Esophagus muscularis mucosa (tissue), 4 donors: ENCODE results near the gene TTYH2. TPM values are rescaled to one million over a fixed set of nuclear protein-coding genes. Genes with fewer than 3 reads are reported as not detected.

Experiments used
- DNase-seq: peaks from one replicate; pipeline ENCODE4 v3.0.0-alpha.2; 2017; ENCODE audit errors: extremely low spot score
- H3K27ac ChIP-seq, 4 donors: fragments of 200-600 bp; sonication (generic); replicated peaks in 1 of 4; 1 replicate in 3 of 4; 2 replicates in 1 of 4; pipeline ENCODE4 v1.5.1; 2016 to 2019; ENCODE audit warnings: mild to moderate bottlenecking in 1 of 4
- H3K27me3 ChIP-seq, 4 donors: fragments of 200-600 bp; sonication (generic); one replicate each; pipeline versions ENCODE4 v1.5.1 to v1.6.0; 2016 to 2019
- H3K36me3 ChIP-seq, 4 donors: fragments of 200-600 bp; sonication (generic); one replicate each; pipeline ENCODE4 v1.5.1; 2016 to 2019
- H3K4me1 ChIP-seq, 4 donors: fragments of 200-600 bp; sonication (generic); one replicate each; pipeline ENCODE4 v1.5.1; 2016 to 2019
- H3K4me3 ChIP-seq, 4 donors: fragments of 200-600 bp; sonication (generic); 1 replicate in 2 of 4; 2 replicates in 2 of 4; pipeline ENCODE4 v1.5.1; 2016 to 2019; ENCODE audit warnings: mild to moderate bottlenecking in 4 of 4, moderate library complexity in 1 of 4
- H3K9me3 ChIP-seq, 4 donors: fragments of 200-600 bp; sonication (generic); 1 replicate in 3 of 4; 2 replicates in 1 of 4; pipeline ENCODE4 v1.5.1; 2016 to 2019
- EP300 ChIP-seq: sonication (generic); formaldehyde crosslinking; IDR thresholded peaks from one replicate; pipeline ENCODE4 v1.6.1; 2017; ENCODE audit warnings: antibody characterized with exemption
- POLR2A ChIP-seq: fragments of 450-650 bp; IDR thresholded peaks from one replicate; pipeline ENCODE4 v1.6.1; 2017; ENCODE audit warnings: antibody characterized with exemption, moderate library complexity, mild to moderate bottlenecking, low read depth
- POLR2AphosphoS5 ChIP-seq, 2 donors: sonication (generic); formaldehyde crosslinking; IDR thresholded peaks; one replicate each; pipeline ENCODE4 v1.6.1; 2017; ENCODE audit warnings: antibody characterized with exemption in 2 of 2
- WGBS: methylation state at CpG from one replicate; pipeline ENCODE4 v1.1.5; 2018; 5-methylcytosine and 5-hydroxymethylcytosine counted together
- intact Hi-C: fragments of 100-400 bp; cut with DNase I; formaldehyde crosslinking; loops from one replicate; pipeline ENCODE4 v1.15.1; 2023
- total RNA-seq, 4 donors: library from RNA; depleted of rRNA; stranded (reverse); fragments of >200 nt; gene quantifications; one replicate each; pipeline versions ENCODE4 v1.1.0 to v1.2.1, GENCODE V29; 2016
- TF ChIP-seq, protein P1 (sequence below), 3 experiments: fragments of 200-600 bp in 2 of 3; fragments of 450-650 bp in 1 of 3; sonication (generic) in 2 of 3; IDR thresholded peaks; one replicate each; pipeline ENCODE4 v1.5.1; 2017 to 2019; ENCODE audit warnings: antibody characterized with exemption in 3 of 3, mild to moderate bottlenecking in 2 of 3, moderate library complexity in 1 of 3

Gene TTYH2
- total RNA-seq, 4 donors from 2014 or later: 5.8 to 11.3 (median 7.9) TPM

DNA sequence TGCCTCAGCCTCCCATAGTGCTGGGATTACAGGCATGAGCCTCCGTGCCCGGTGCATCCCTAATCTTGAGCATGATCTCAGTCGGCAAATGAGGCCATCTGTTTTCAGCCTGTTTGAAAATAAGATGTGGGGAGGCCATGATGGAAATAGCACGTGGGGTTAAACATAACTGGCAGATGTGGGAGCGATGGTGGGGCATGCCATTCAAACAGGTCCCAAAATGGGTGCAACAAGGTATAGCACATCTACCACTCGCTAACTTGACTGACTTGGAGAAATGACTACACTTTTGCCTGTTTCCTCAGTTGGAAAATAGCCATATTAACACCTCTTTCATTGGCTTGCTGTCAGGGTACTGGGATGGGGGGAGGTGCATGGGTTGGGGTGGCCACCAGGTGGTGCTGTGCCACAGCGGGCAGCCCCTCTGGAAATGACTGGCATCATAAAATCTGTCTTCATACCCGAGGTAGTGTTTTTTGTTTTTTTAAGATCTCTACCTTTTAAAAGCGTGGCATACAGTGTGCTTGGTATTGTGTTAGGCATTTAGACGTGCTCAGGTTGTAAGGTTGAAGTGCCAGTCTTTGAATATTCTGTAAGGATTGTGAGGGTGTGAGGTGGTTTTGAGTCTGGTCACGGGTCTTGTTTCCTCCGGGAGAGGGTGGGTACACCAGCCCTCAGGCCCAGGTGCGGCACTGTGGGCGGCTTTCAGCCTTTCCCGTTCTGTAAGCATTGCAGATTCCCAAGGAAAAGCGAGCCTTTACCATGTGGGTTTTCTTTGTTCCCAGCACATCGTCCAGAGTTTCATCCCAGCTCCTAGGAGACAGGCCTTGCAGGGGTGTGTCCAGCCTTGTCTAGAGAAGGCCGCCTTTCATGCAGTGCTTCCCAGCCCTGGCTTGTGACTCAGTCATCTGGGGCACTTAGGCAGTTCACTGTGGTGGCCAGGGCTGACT, 2.9 kb upstream of the TTYH2 start:
- no peak for DNase-seq
- WGBS: 45% methylated on average over 16 of the region's 18 CpGs
- TF ChIP-seq POLR2AphosphoS5 (IDR thresholded peaks at IDR 0.05): peak; percentile 14 to 53
- no peak for TF ChIP-seq POLR2A
- TF ChIP-seq, protein P1, sequence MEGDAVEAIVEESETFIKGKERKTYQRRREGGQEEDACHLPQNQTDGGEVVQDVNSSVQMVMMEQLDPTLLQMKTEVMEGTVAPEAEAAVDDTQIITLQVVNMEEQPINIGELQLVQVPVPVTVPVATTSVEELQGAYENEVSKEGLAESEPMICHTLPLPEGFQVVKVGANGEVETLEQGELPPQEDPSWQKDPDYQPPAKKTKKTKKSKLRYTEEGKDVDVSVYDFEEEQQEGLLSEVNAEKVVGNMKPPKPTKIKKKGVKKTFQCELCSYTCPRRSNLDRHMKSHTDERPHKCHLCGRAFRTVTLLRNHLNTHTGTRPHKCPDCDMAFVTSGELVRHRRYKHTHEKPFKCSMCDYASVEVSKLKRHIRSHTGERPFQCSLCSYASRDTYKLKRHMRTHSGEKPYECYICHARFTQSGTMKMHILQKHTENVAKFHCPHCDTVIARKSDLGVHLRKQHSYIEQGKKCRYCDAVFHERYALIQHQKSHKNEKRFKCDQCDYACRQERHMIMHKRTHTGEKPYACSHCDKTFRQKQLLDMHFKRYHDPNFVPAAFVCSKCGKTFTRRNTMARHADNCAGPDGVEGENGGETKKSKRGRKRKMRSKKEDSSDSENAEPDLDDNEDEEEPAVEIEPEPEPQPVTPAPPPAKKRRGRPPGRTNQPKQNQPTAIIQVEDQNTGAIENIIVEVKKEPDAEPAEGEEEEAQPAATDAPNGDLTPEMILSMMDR (IDR thresholded peaks at IDR 0.05): peak in 2 of 3 experiments; percentile 95
- no peak for TF ChIP-seq EP300
- H3K27ac ChIP-seq: peak overlapping the region in 1 of 4 donors; percentile 16
- peaks cover 60 to 88% (median 81%) of the 10 kb centered on the region in 4 donors for H3K4me1 ChIP-seq
- H3K27me3 ChIP-seq: no peaks in the 10 kb centered on the region
- H3K36me3 ChIP-seq: peaks cover 28 to 57% (median 46%) of the 10 kb centered on the region in 4 donors
- intact Hi-C loops: loop anchor here (5.0 kb wide), 2 partner anchors 152 to 242 kb away; partner anchors contain the start of gene BTBD17
- peak overlapping the region in 1 of 4 donors; percentile 60 for H3K4me3 ChIP-seq
- no peaks in the 10 kb centered on the region for H3K9me3 ChIP-seq

DNA sequence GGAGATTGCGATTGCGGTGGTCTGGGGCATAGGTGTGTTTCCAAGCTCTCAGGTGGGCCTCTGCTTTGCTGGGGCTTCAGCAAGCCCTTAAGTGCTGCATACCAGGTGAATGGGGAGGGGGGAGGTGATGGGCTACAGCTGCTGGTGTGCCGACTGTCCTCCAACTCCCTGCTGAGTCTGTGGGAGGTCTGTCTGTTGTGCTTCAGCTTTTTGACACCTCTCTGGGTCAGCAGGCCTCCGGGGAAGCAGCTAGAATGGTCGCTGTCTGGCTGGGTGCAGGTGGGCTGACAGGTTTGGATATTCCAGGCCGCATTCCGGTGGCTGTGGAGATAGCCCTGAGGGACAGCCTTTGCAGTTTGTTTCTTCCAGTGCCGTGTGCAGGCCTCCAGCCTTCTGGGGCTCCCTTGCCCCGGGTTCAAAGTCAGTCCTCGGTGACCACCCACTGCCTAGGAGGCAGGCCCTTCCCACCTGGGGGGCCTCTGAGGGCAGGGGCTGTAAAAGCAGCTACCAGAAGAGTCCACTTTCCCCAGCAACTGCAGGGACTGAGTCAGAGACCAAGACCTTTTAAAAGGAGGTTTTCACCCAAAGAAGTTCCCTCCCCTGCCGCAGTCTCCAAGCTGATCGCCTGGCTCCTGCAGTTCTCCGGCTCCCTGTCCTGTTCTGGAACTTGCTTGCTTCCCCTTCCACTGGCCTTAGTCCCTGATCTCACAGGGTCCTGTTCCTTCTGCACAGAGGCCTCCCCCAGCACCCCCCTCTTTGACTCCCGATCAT, 2.0 kb upstream of the TTYH2 start:
- Histone ChIP-seq H3K36me3 (peaks cover 28 to 48% (median 38%) of the 10 kb centered on the region in 4 donors), H3K4me1 (peaks cover 51 to 88% (median 74%) of the 10 kb centered on the region in 4 donors), H3K27ac (peak overlapping the region in 2 of 4 donors; percentile 16 to 81), H3K9me3 (no peaks in the 10 kb centered on the region), H3K4me3 (peak overlapping the region; percentile 60 to 73 (median 62)), H3K27me3 (no peaks in the 10 kb centered on the region)
- TF ChIP-seq, protein P1 (IDR thresholded peaks at IDR 0.05): no peak
- TF ChIP-seq EP300: no peak
- TF ChIP-seq POLR2A: no peak
- TF ChIP-seq POLR2AphosphoS5 (IDR thresholded peaks at IDR 0.05): no peak
- WGBS: 64% methylated on average over 7 of the region's 14 CpGs
- no peak for DNase-seq
- intact Hi-C loops: loop anchor here (5.0 kb wide), 2 partner anchors 151 to 241 kb away; partner anchors contain the start of gene BTBD17

GRCh38 chr17:74211912-74212208, 1.5 kb upstream of the TTYH2 start:
- peaks cover 28 to 43% (median 34%) of the 10 kb centered on the region in 4 donors for H3K36me3 ChIP-seq
- no peaks in the 10 kb centered on the region for H3K27me3 ChIP-seq
- peaks cover 48 to 88% (median 69%) of the 10 kb centered on the region in 4 donors for H3K4me1 ChIP-seq
- H3K4me3 ChIP-seq: peak overlapping the region; percentile 60 to 73 (median 62)
- no peak for TF ChIP-seq EP300
- TF ChIP-seq POLR2AphosphoS5 (IDR thresholded peaks at IDR 0.05): no peak
- TF ChIP-seq, protein P1 (IDR thresholded peaks at IDR 0.05): no peak
- TF ChIP-seq POLR2A: no peak
- H3K27ac ChIP-seq: peak overlapping the region in 2 of 4 donors; percentile 81 to 86
- H3K9me3 ChIP-seq: no peaks in the 10 kb centered on the region
- no peak for DNase-seq
- WGBS: 39% methylated on average over 8 of the region's 8 CpGs
- intact Hi-C loops: loop anchor here (5.0 kb wide), 2 partner anchors 150 to 240 kb away; partner anchors contain the start of gene BTBD17

DNA sequence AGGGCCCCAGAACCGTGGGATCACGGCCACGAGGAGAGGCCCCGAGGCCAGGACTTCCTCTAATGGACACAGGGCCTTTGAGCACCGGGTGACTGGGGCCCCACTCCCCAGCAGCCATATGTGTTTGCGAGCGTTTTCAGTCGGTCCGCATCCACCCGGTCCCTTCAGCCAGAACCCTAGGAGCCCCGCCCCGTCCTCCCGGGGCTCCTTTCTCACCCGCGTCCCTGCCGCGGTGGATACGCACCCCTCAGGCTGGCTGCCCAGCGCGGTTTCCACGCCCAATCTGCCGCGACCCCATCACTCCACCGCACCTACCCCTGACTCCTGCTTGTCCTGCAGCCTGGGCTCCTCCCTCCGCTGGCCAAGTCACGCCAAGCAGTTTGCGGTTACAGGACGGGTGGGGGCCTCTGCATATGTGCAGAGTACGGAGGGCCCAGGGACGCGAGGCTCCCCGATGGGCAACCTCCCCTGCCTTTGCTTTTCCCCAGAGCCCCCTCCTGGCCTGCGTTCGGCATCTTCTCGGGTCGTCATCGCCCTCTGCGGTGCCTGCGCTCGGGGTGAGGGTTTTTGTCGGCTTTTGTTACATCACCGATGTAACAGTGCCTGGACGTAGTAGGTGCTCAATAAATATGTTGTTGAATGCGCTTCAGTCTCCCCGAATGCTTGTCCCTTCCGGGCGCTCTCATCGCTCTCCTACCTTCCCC, 1.0 kb upstream of the TTYH2 start:
- 20% methylated on average over 44 of the region's 48 CpGs for WGBS
- Histone ChIP-seq H3K27me3 (no peaks in the 10 kb centered on the region), H3K9me3 (no peaks in the 10 kb centered on the region), H3K27ac (peak overlapping the region; percentile 77 to 86 (median 82)), H3K36me3 (peaks cover 27 to 38% (median 29%) of the 10 kb centered on the region in 4 donors), H3K4me1 (peaks cover 48 to 86% (median 64%) of the 10 kb centered on the region in 4 donors), H3K4me3 (peak overlapping the region; percentile 60 to 73 (median 62))
- intact Hi-C loops: loop anchor here (5.0 kb wide), 2 partner anchors 150 to 240 kb away; partner anchors contain the start of gene BTBD17
- TF ChIP-seq, protein P1 (IDR thresholded peaks at IDR 0.05): no peak
- TF ChIP-seq POLR2AphosphoS5 (IDR thresholded peaks at IDR 0.05) (no peak), EP300 (no peak), POLR2A (no peak)
- no peak for DNase-seq
